ENCODE data around the gene SYAP1.
A peak's percentile ranks its signal among the peaks of the same experiment; 100 is the strongest.
"Not testable (repeated sequence)": the region's sequence is repeated elsewhere in the genome, so short reads cannot be mapped to it uniquely, and the experiment has no call there.

Gene SYAP1

DNA sequence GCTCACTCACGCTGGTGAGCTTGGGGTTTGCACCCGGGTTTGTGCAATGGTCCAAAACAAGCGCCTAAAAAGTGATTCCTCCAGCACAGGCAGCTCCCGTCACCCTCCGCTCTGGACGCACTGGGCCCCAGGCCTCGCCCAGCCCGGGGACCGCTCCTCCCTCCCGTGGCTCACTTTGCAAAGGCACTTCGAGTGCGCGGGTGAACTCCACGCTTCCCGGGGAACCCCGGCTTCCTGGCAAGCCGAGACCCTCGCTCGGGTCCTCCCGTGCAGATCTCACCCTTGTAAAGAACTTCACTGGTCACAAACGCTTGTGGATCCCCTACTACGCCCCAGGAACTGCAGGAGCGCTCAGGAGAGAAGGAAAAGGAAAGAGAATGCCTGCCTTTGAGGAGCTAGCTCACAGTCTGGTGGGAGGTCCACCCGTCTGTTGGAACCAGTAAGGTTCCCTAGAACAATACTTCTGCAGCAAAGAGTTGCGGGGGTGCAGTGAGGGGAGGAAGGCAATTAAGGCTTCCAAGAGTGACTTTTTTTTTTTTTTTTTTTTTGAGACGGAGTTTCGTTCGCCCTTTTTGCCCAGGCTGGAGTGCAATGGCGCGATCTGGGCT lies 6.8 kb upstream of the SYAP1 start, which contains the start of gene CTPS2:
Gene CTPS2, minus strand, starts transcription at position 122 of the 608 bp plus-strand sequence. CDS start 9,767 bp downstream, outside the sequence.
- peak within 1 kb of the TSS; percentile 83 for H3K4me3 Mint-ChIP-seq
- H3K27ac Mint-ChIP-seq: peak within 1 kb of the TSS; percentile 73
- H3K9me3 Mint-ChIP-seq: no peaks in the 10 kb centered on the region
- H3K4me1 Mint-ChIP-seq: peaks cover 17% of the 10 kb centered on the region
- DNase-seq: peak; percentile 51
- peak; percentile 93 for ATAC-seq
- no peaks in the 10 kb centered on the region for H3K36me3 Mint-ChIP-seq (ENCODE audit: low read depth)
- H3K27me3 Mint-ChIP-seq: no peaks in the 10 kb centered on the region

DNA sequence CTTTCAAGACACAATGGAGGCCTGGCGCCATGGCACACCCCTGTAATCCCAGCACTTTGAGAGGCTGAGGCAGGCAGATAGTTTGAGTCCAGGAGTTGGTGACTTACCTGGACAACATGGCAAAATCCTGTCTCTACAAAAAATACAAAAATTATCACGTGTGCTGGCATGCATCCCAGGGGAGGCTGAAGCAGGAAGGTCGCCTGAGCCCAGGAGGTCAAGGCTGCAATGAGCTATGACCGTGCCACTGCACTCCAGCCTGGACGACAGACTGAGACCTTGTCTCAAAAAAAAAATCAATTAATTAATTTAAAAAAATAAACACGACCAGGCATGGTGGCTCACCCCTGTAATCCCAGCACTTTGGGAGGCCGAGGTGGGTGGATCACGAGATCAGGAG lies 4.9 kb upstream of the SYAP1 start:
- Mint-ChIP-seq H3K36me3 (ENCODE audit: low read depth) (no peaks in the 10 kb centered on the region), H3K4me1 (peaks cover 24% of the 10 kb centered on the region), H3K4me3 (no peak overlapping the region), H3K27ac (no peak overlapping the region), H3K27me3 (no peaks in the 10 kb centered on the region), H3K9me3 (no peaks in the 10 kb centered on the region)
- no peak for DNase-seq
- ATAC-seq: no peak

DNA sequence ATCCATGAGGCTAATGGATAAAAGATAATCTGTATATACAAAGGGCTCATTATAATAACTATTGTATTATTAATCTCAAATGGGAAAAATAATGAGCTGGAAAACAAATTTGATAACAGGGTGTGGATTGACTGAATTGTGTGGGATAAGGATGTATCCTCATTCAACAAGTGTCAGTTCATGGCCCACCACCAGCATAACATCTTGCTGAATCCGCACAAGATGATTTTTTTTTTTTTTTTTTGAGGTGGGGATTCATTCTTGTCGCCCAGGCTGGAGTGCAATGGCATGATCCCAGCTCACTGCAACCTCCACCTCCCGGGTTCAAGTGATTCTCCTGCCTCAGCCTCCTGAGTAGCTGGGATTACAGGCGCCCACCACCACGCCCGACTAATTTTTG lies 3.8 kb upstream of the SYAP1 start:
- H3K4me1 Mint-ChIP-seq: peaks cover 22% of the 10 kb centered on the region
- not testable (repeated sequence) for H3K27ac Mint-ChIP-seq; H3K4me3 Mint-ChIP-seq; DNase-seq; H3K27me3 Mint-ChIP-seq; H3K36me3 Mint-ChIP-seq (ENCODE audit: low read depth); ATAC-seq; H3K9me3 Mint-ChIP-seq

DNA sequence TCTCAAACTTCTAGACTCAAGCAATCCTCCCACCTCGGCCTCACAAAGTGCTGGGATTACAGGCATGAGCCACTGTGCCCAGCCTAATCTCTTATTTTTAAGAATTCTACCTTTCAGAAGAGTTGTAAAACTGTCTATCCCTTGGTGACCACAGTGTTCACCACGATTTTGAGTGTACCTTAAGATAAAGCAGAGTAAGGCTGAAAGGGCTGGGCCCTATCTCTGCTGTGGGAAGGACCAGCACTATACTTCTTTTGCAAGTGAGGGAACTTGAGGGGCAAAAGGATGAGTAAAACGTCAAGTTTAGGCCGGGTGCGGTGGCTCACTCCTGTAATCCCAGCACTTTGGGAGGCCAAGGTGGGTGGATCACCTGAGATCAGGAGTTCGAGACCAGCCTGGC lies 3.0 kb upstream of the SYAP1 start:
- H3K36me3 Mint-ChIP-seq (ENCODE audit: low read depth); H3K4me3 Mint-ChIP-seq; H3K27me3 Mint-ChIP-seq; ATAC-seq; H3K9me3 Mint-ChIP-seq; H3K27ac Mint-ChIP-seq; DNase-seq: not testable (repeated sequence)
- peaks cover 26% of the 10 kb centered on the region for H3K4me1 Mint-ChIP-seq

DNA sequence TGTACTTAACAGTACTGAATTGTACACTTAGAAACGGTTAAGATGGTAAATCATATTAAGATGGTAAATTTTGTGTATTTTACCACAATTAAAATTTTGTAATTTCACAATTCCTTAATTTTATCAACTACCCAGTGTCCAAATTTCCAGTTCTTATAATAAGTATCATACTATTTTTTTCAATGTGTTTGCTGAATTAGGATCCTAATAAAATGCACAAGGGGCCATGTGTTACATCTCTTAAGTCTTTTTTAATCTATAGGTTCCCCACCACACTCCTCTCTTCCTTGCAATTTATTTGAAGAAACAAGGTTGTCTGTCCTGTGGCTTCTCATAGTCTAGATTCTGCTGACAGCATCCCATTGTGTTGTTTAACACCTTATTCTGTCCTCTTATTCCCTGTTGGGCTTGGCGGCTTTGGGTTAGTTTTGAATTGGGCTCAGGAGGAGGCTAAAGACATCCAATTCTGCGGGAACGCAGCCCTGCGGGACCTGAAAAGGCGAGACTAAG lies 533 bp upstream of the SYAP1 start:
- H3K4me1 Mint-ChIP-seq: peaks cover 25% of the 10 kb centered on the region
- peaks cover 5% of the 10 kb centered on the region for H3K36me3 Mint-ChIP-seq (ENCODE audit: low read depth)
- no peaks in the 10 kb centered on the region for H3K9me3 Mint-ChIP-seq
- ATAC-seq (no peak), DNase-seq (no peak)
- H3K27me3 Mint-ChIP-seq: no peaks in the 10 kb centered on the region
- H3K4me3 Mint-ChIP-seq: peak overlapping the region; percentile 84
- peak overlapping the region; percentile 91 for H3K27ac Mint-ChIP-seq

DNA sequence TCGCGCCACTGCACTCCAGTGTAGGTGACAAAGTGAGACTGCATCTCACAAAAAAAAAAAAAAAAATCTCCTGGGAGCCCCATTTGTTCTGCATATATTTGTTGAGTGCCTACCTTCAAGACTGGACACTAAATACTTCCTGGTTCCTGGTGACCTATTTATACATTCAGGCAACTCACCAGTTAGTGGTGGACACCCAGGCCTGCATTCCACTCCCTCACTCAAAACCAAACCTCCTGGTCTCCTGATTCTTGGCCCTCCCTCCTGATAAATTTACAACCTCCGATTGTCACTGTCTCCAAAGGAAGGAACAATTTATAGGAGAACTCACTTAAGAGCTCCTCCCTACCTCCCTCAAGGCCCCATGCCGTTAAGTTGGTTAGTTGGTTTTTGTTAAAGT lies 3.1 kb downstream of the SYAP1 start:
- Mint-ChIP-seq H3K4me1 (peaks cover 30% of the 10 kb centered on the region), H3K27me3 (no peaks in the 10 kb centered on the region), H3K9me3 (no peaks in the 10 kb centered on the region), H3K4me3 (no peak overlapping the region), H3K27ac (no peak overlapping the region), H3K36me3 (ENCODE audit: low read depth) (peaks cover 6% of the 10 kb centered on the region)
- ATAC-seq (no peak), DNase-seq (no peak)

DNA sequence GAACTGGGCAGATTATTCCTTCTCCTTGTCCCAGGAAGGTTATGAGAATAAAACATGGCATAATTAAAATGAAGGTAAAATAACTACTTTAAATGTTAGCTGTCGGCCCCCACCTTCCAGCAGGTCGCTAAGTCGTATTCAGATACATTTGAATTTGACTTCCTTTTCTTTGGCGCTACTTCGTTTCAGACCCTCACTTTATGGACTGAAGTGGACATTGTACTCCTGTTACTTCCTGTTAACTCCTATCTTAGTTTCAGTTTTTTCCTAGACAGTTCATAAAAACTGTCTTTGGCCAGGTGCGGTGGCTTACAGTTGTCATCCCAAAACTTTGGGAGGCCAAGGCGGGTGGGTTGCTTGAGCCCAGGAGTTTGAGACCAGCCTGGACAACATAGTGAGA lies 5.7 kb downstream of the SYAP1 start:
- H3K4me1 Mint-ChIP-seq: peaks cover 23% of the 10 kb centered on the region
- peaks cover 10% of the 10 kb centered on the region for H3K36me3 Mint-ChIP-seq (ENCODE audit: low read depth)
- no peak overlapping the region for H3K4me3 Mint-ChIP-seq
- ATAC-seq (no peak), DNase-seq (no peak)
- H3K27ac Mint-ChIP-seq: no peak overlapping the region
- no peaks in the 10 kb centered on the region for H3K9me3 Mint-ChIP-seq
- H3K27me3 Mint-ChIP-seq: no peaks in the 10 kb centered on the region

DNA sequence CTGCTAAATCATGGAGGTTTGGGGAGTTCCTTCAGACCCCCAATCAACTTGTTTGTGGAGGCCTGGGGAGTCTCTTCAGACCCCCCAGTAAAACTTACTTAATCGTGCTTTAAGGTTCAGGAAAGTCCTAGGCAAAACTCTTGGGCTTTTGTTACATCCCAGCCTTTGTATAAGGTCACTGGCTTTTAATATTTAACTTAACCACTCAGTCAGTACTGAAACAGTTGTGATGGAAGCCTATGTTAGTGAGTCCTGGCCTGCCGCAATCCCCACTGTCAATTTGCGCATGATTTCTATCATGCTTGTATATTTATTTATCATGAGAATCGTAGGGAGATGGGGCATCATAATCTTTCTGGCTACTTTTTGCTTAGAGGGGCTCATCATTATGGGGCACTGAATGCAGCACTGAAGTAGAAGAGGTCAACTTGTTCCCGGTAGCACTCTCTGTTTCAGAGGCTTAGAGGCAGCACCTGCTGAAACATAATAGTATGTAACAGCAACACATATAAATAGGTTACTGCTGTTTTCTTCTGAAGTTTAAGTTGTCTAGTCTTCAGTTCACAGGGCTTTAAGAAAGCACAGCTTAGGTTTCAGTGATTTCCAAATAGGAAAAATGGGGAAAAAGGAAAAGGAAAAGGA lies 7.1 kb downstream of the SYAP1 start:
- H3K4me3 Mint-ChIP-seq; H3K36me3 Mint-ChIP-seq (ENCODE audit: low read depth); DNase-seq; H3K27me3 Mint-ChIP-seq; H3K9me3 Mint-ChIP-seq; H3K27ac Mint-ChIP-seq; ATAC-seq: not testable (repeated sequence)
- peaks cover 11% of the 10 kb centered on the region for H3K4me1 Mint-ChIP-seq

DNA sequence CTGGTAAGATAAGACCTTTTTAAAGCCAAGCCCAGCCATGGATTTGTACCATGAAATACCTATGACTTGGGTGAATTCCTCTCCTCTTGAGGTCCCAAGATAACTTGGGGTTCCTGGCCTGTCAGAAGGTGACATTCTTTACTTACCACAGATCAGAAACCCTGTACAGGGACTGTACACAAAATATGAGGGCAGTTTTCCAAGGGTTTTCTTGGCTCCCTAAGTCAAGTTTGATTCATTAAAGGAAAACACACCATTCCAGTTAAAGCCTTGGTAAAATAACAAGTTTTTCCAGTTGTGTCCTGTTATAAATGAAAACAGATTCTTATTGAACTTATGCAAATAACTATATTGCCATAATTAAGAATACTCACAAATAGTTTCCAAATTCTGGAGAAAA lies 8.2 kb downstream of the SYAP1 start:
- H3K4me1 Mint-ChIP-seq: peaks cover 7% of the 10 kb centered on the region
- no peaks in the 10 kb centered on the region for H3K9me3 Mint-ChIP-seq
- ATAC-seq: no peak

DNA sequence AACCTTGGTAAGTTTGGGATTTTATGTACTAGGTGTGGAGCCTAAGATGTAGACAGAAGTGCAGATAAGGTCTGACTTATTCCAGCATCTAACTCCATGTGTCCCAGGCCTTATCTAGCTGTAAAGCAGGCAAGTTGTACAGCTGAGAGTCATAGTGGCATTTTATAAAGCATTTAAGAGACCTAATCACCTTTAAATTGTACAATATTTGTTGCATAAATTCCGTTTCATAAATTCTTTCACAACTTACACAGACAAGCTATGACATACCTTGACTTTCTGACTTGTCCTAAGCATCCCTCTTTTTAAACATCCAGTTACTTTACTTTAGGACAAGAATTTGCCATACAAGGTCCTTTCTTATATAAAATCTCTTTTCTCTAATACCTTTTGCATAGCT lies 11.0 kb downstream of the SYAP1 start:
- H3K4me1 Mint-ChIP-seq: peaks cover 7% of the 10 kb centered on the region
- no peak overlapping the region for H3K27ac Mint-ChIP-seq
- H3K9me3 Mint-ChIP-seq: no peaks in the 10 kb centered on the region
- H3K27me3 Mint-ChIP-seq: no peaks in the 10 kb centered on the region
- peaks cover 6% of the 10 kb centered on the region for H3K36me3 Mint-ChIP-seq (ENCODE audit: low read depth)
- no peak overlapping the region for H3K4me3 Mint-ChIP-seq
- no peak for ATAC-seq
- no peak for DNase-seq

More for the DNA sequence above, 8.2 kb downstream of the SYAP1 start:
- Mint-ChIP-seq H3K4me3 (no peak overlapping the region), H3K27ac (no peak overlapping the region), H3K27me3 (no peaks in the 10 kb centered on the region), H3K36me3 (ENCODE audit: low read depth) (peaks cover 8% of the 10 kb centered on the region)
- DNase-seq: no peak

DNA sequence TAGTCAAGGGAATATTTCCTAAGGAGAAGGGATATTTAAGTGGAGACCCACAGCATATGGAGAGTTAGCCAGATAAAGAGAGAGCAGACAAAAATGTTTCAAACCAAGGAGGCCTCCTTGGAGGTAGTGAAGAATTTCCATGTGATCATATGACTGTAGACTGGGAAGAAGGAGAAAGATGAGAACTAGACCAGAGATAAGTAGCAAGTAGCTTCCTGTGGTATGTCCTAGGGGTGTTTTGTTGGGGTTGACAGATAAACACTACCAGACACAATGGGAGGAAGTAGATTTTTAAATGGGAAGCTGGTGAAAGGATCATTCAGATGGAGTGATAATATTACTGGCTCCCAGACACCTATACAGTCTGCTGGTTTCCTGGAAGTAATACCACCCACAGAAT lies 13.6 kb downstream of the SYAP1 start:
- Mint-ChIP-seq H3K27me3 (no peaks in the 10 kb centered on the region), H3K36me3 (ENCODE audit: low read depth) (peaks cover 4% of the 10 kb centered on the region), H3K4me1 (peaks cover 6% of the 10 kb centered on the region), H3K27ac (no peak overlapping the region), H3K9me3 (no peaks in the 10 kb centered on the region), H3K4me3 (no peak overlapping the region)
- no peak for DNase-seq
- no peak for ATAC-seq

DNA sequence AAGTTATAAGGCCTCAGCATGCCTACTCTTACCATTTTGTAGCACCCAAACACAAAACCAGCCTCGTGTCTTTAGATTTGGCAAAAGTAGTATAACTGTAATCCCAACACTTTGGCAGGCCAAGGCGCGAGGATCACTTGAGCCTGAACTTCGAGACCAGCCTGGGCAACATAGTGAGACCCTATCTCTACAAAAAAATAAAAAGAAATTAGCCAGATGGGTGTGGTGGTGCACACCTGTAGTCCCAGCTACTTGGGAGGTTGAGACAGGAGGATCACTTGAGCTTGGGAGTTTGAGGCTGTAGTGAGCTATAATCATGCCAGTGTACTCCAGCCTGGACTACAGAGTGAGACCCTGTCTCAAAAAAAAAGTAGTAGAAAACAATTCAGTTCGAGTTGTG lies 17.6 kb downstream of the SYAP1 start:
- H3K27me3 Mint-ChIP-seq: no peaks in the 10 kb centered on the region
- peaks cover 10% of the 10 kb centered on the region for H3K36me3 Mint-ChIP-seq (ENCODE audit: low read depth)

DNA sequence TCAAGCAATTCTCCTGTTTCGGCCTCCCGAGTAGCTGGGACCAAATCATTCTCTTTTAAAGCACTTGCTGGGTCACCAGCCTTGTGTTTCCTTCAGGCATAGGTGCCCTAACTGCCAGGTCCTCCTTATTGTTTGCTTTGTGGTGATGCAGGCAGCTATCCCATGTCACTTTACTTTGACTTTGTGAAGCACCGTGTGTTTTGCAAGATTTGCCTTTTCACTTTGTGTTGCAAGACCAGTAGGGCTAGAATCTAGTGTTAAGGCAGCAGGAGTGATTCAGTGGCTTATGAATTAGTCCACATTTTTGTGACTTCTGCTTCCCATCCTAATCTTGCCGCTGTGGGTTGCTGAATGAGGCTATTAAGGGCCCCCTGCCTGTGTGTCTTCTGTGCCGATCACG lies 20.2 kb downstream of the SYAP1 start:
- no peaks in the 10 kb centered on the region for H3K9me3 Mint-ChIP-seq
- H3K4me3 Mint-ChIP-seq: no peak overlapping the region
- peaks cover 17% of the 10 kb centered on the region for H3K36me3 Mint-ChIP-seq (ENCODE audit: low read depth)
- ATAC-seq (no peak), DNase-seq (no peak)
- H3K4me1 Mint-ChIP-seq: no peaks in the 10 kb centered on the region
- H3K27ac Mint-ChIP-seq: no peak overlapping the region
- H3K27me3 Mint-ChIP-seq: no peaks in the 10 kb centered on the region

More for the DNA sequence above, 17.6 kb downstream of the SYAP1 start:
- ATAC-seq (no peak), DNase-seq (no peak)
- no peak overlapping the region for H3K4me3 Mint-ChIP-seq
- peaks cover 6% of the 10 kb centered on the region for H3K4me1 Mint-ChIP-seq
- H3K27ac Mint-ChIP-seq: no peak overlapping the region
- no peaks in the 10 kb centered on the region for H3K9me3 Mint-ChIP-seq

DNA sequence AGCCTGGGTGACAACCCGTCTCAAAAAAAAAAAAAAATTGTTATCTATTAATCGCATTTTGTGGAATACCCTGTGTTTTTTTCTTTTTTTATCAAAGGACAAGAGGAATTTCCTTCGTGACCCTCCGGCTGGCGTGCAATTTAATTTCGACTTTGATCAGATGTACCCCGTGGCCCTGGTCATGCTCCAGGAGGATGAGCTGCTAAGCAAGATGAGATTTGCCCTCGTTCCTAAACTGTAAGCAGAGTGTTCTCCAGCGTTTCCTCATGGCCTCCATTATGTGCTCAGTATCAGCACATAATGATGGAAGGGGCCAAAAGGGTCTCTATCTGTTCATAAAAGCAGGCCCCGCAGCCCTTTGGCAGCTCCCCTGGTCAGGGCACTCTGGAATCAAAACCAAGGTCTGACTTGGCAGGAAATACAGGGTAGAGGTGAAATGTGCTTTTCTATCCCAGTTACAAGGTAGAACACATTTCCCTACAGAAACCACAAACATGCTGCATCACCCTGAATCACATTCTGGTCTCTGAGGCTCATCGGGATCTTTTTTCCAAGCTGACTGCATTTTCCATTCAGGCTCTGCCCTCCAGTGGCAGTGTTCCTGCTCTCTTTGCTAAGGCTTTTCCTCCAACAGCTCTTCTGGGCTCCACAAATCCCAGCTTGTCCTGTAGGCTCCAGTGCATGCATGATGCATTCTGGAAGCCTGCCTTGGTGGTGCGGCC lies 24.4 kb downstream of the SYAP1 start:
- no peak for ATAC-seq
- no peak overlapping the region for H3K27ac Mint-ChIP-seq
- DNase-seq: no peak
- H3K4me1 Mint-ChIP-seq: no peaks in the 10 kb centered on the region
- peaks cover 18% of the 10 kb centered on the region for H3K36me3 Mint-ChIP-seq (ENCODE audit: low read depth)
- H3K27me3 Mint-ChIP-seq: no peaks in the 10 kb centered on the region
- no peaks in the 10 kb centered on the region for H3K9me3 Mint-ChIP-seq
- no peak overlapping the region for H3K4me3 Mint-ChIP-seq

DNA sequence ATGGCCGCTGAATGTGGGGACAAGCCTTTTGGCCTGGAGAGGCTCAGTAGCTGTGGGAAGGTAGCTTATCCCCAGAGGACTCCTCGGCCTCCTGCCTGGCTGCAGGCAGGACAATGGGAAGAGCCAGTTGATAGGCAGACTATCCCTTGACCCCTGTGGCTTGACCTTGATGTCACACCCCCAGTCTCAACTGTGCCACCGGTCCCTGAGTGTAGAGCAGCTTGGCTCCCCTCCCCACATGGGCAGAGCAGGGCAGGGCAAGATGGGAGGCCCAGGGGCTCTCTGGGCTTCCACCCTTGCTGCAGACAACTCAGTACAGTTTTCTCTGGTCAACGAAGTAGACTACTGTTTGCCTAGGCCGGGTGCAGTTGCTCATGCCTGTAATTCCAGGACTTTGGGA lies 25.7 kb downstream of the SYAP1 start:
- H3K4me3 Mint-ChIP-seq: no peak overlapping the region

More for the DNA sequence above, 25.7 kb downstream of the SYAP1 start:
- DNase-seq (no peak), ATAC-seq (no peak)
- Mint-ChIP-seq H3K4me1 (no peaks in the 10 kb centered on the region), H3K27ac (no peak overlapping the region), H3K27me3 (no peaks in the 10 kb centered on the region), H3K36me3 (ENCODE audit: low read depth) (peaks cover 16% of the 10 kb centered on the region), H3K9me3 (no peaks in the 10 kb centered on the region)
